ENCODE data around the gene GEMIN7. TPM values are rescaled to one million over a fixed set of nuclear protein-coding genes. Genes with fewer than 3 reads are reported as not detected.

Gene GEMIN7
- total RNA-seq (10 to 100 TPM; 10.7 to 23.5 (median 13.0) TPM), polyA plus RNA-seq (10 to 100 TPM; 25.9 to 38.2 TPM)
- long read RNA-seq, donor 1, transcript GEMIN7-203 (2 exons, 848 nt): major isoform, 5 of 14 reads
- long read RNA-seq, donor 1, partial matches to known transcripts: 1 of 14 reads
- long read RNA-seq, donor 1, other reads (novel, unspliced or antisense): 0 of 14 reads
- long read RNA-seq, donor 2, transcript GEMIN7-202 (2 exons, 716 nt): major isoform, 5 of 13 reads
- long read RNA-seq, donor 2, partial matches to known transcripts: 0 of 13 reads
- long read RNA-seq, donor 2, other reads (novel, unspliced or antisense): 2 of 13 reads
- long read RNA-seq, donor 3, partial matches to known transcripts: 4 of 11 reads
- long read RNA-seq, donor 3, other reads (novel, unspliced or antisense): 0 of 11 reads

- Histone ChIP-seq H3K27me3 (no peaks in the 10 kb centered on the region), H3K4me1 (peaks cover 13 to 51% (median 33%) of the 10 kb centered on the region in 9 donors), H3K27ac (peak within 1 kb of the TSS in 9 of 10 donors; percentile 68 to 93 (median 82)), H3K36me3 (peaks cover 0 to 22% (median 11%) of the 10 kb centered on the region in 9 donors), H3K4me3 (peak within 1 kb of the TSS; percentile 59 to 100 (median 94)), H3K9me3 (no peaks in the 10 kb centered on the region)
- peak in 5 of 9 donors; percentile 10 to 30 (median 21) for TF ChIP-seq CTCF (IDR thresholded peaks at IDR 0.05)
- intact Hi-C loops (cut with DNase I): loop anchor here in 2 of 10 donors (2.0 kb wide), 2 partner anchors 26 to 40 kb away; partner anchors contain the start of gene CLASRP (in 1 of the 2)
- ATAC-seq: peak; percentile 85 to 92 (median 90)
- peak; percentile 68 to 78 for DNase-seq
- 0% methylated on average over 61 of the region's 61 CpGs for WGBS, 2 donors
Measured at GRCh38 chr19:45079063-45079910, at the start of gene GEMIN7. GEMIN7 (plus strand) TSS chr19:45079260; CDS start chr19:45090115, 10,855 bp downstream.

- Histone ChIP-seq H3K4me1 (no peaks in the 10 kb centered on the region), H3K36me3 (peaks cover 0 to 100% (median 41%) of the 10 kb centered on the region in 9 donors), H3K27ac (no peak overlapping the region), H3K27me3 (no peaks in the 10 kb centered on the region), H3K4me3 (no peak overlapping the region), H3K9me3 (peaks cover 0 to 5% (median 0%) of the 10 kb centered on the region in 11 donors)
- TF ChIP-seq CTCF (IDR thresholded peaks at IDR 0.05): no peak
- DNase-seq (no peak), ATAC-seq (no peak)
- intact Hi-C loops (cut with DNase I): no loop called here
- WGBS, 2 donors: 91 to 95% methylated on average over 6 of the region's 6 CpGs
Measured at GRCh38 chr19:45030825-45031224, 48.2 kb upstream of the GEMIN7 start.

- Histone ChIP-seq H3K27ac (no peak overlapping the region), H3K36me3 (peaks cover 0 to 100% (median 44%) of the 10 kb centered on the region in 9 donors), H3K4me1 (no peaks in the 10 kb centered on the region), H3K27me3 (no peaks in the 10 kb centered on the region), H3K4me3 (no peak overlapping the region), H3K9me3 (peaks cover 0 to 5% (median 0%) of the 10 kb centered on the region in 11 donors)
- intact Hi-C loops (cut with DNase I): no loop called here
- no peak for TF ChIP-seq CTCF (IDR thresholded peaks at IDR 0.05)
- no peak for ATAC-seq
- no peak for DNase-seq
- WGBS, 2 donors: 68 to 72% methylated on average over 18 of the region's 18 CpGs
Measured at GRCh38 chr19:45032421-45032820, 46.6 kb upstream of the GEMIN7 start.

- H3K9me3 ChIP-seq: peaks cover 0 to 5% (median 0%) of the 10 kb centered on the region in 11 donors
- H3K36me3 ChIP-seq: peaks cover 0 to 82% (median 21%) of the 10 kb centered on the region in 9 donors
- no peak overlapping the region for H3K27ac ChIP-seq
- 98% methylated on average over 6 of the region's 6 CpGs for WGBS, 2 donors
- no peak for DNase-seq
- H3K4me3 ChIP-seq: no peak overlapping the region
- no peaks in the 10 kb centered on the region for H3K27me3 ChIP-seq
- ATAC-seq: no peak
- peaks cover 7 to 23% (median 19%) of the 10 kb centered on the region in 9 donors for H3K4me1 ChIP-seq
- no peak for TF ChIP-seq CTCF (IDR thresholded peaks at IDR 0.05)
- intact Hi-C loops (cut with DNase I): no loop called here
Measured at GRCh38 chr19:45035755-45036154, 43.3 kb upstream of the GEMIN7 start.

All from heart right ventricle (tissue), 16 donors.